NCI-H1092 (cell line): Measurements from ENCODE around the gene TAL1.

Experiments
- DNase-seq: peaks from one replicate; lab custom pipeline; 2025; lab: John Stamatoyannopoulos, UW

Gene TAL1

GRCh38 chr1:47187231-47187925 is 44.6 kb downstream of the TAL1 start:
- DNase-seq = no peak

- no peak for DNase-seq
These were observed 45.5 kb downstream of the TAL1 start for GRCh38 chr1:47186267-47187185.

GRCh38 chr1:47184822-47185677 is 47.0 kb downstream of the TAL1 start:
- no peak for DNase-seq

- DNase-seq = no peak
These were observed 47.8 kb downstream of the TAL1 start for GRCh38 chr1:47184090-47184821.

GRCh38 chr1:47183308-47184089 is 48.5 kb downstream of the TAL1 start:
- DNase-seq = no peak

- no peak for DNase-seq
These were observed 49.3 kb downstream of the TAL1 start for GRCh38 chr1:47182676-47183235.

- no peak for DNase-seq
These were observed 49.9 kb downstream of the TAL1 start for GRCh38 chr1:47181955-47182675.

GRCh38 chr1:47181095-47181954 is 50.7 kb downstream of the TAL1 start:
- no peak for DNase-seq

GRCh38 chr1:47180603-47181094 is 51.4 kb downstream of the TAL1 start:
- no peak for DNase-seq

- DNase-seq = no peak
These were observed 51.9 kb downstream of the TAL1 start for GRCh38 chr1:47179988-47180563.

- peak; percentile 63 for DNase-seq
These were observed 52.7 kb downstream of the TAL1 start for GRCh38 chr1:47179017-47179987.

- DNase-seq = no peak
These were observed 53.4 kb downstream of the TAL1 start for GRCh38 chr1:47178654-47179016.

- DNase-seq = no peak
These were observed 54.0 kb downstream of the TAL1 start for GRCh38 chr1:47178020-47178419.

- DNase-seq = no peak
These were observed 56.6 kb downstream of the TAL1 start for GRCh38 chr1:47175227-47175934.

GRCh38 chr1:47174656-47175020 is 57.4 kb downstream of the TAL1 start:
- DNase-seq = no peak

GRCh38 chr1:47172782-47173181 is 59.2 kb downstream of the TAL1 start:
- DNase-seq = no peak
